PC-9 (cell line): ENCODE measurements around the gene MACROD2. TPM values are rescaled to one million over a fixed set of nuclear protein-coding genes. Genes with fewer than 3 reads are reported as not detected.

Experiments
- BruUV-seq: library from RNA; stranded (reverse); fragments of 400-500 nt; replicated peaks from 2 replicates; lab custom pipeline; 2021; lab: Mats Ljungman, UMichigan
- CTCF ChIA-PET: fragments of 300-600 bp; sonication (Branson Sonifier 250); formaldehyde crosslinking; loops from one replicate; lab custom pipeline; 2022; ENCODE audit warnings: antibody characterized with exemption; lab: Charles Lee
- POLR2A ChIA-PET: fragments of 300-600 bp; sonication (Branson Sonifier 250); formaldehyde crosslinking; loops from one replicate; lab custom pipeline; 2022; ENCODE audit warnings: antibody characterized with exemption; ENCODE audit not compliant: unreplicated experiment; lab: Charles Lee
- DNase-seq, 2 experiments: peaks; one replicate each; pipeline versions ENCODE4 v3.0.0 to v3.0.0-alpha.2; 2015 to 2022; ENCODE audit warnings: mixed read lengths in 1 of 2
- H2AFZ ChIP-seq: fragments of 200-600 bp; sonication (generic); 2 replicates; pipeline ENCODE4 v1.8.1; 2017; ENCODE audit warnings: antibody characterized with exemption
- H3F3A ChIP-seq: fragments of 200-600 bp; sonication (generic); 2 replicates; pipeline ENCODE4 v1.8.1; 2017; ENCODE audit warnings: antibody characterized with exemption, mild to moderate bottlenecking, low read depth; ENCODE audit not compliant: insufficient read depth
- H3K27ac ChIP-seq: fragments of 200-600 bp; sonication (generic); 2 replicates; pipeline ENCODE4 v1.6.1; 2016; ENCODE audit warnings: mixed run types
- H3K27me3 ChIP-seq: fragments of 200-600 bp; sonication (generic); 2 replicates; pipeline ENCODE4 v1.6.1; 2016; ENCODE audit warnings: low read depth, mixed run types; ENCODE audit not compliant: insufficient read depth
- H3K36me3 ChIP-seq: fragments of 200-600 bp; sonication (generic); 2 replicates; pipeline ENCODE4 v1.6.1; 2016; ENCODE audit warnings: low read depth, mixed run types
- H3K4me1 ChIP-seq: fragments of 200-600 bp; sonication (generic); replicated peaks from 2 replicates; pipeline ENCODE4 v1.6.1; 2016; ENCODE audit warnings: mixed run types; ENCODE audit not compliant: insufficient read depth
- H3K4me2 ChIP-seq: fragments of 200-600 bp; sonication (generic); 2 replicates; pipeline ENCODE4 v1.6.1; 2017; ENCODE audit warnings: mixed run types
- H3K4me3 ChIP-seq: fragments of 200-600 bp; sonication (generic); 2 replicates; pipeline ENCODE4 v1.6.1; 2016; ENCODE audit warnings: mixed run types
- H3K79me2 ChIP-seq: fragments of 200-600 bp; sonication (generic); 2 replicates; pipeline ENCODE4 v1.6.1; 2017; ENCODE audit warnings: low read depth, mixed run types
- H3K9me2 ChIP-seq: fragments of 200-600 bp; sonication (generic); 2 replicates; pipeline ENCODE4 v1.8.1; 2017; ENCODE audit warnings: mild to moderate bottlenecking; ENCODE audit not compliant: insufficient read depth
- H3K9me3 ChIP-seq: fragments of 200-600 bp; sonication (generic); 2 replicates; pipeline ENCODE4 v1.8.1; 2016; ENCODE audit warnings: low read depth; ENCODE audit not compliant: insufficient read depth
- H4K20me1 ChIP-seq: fragments of 200-600 bp; sonication (generic); 2 replicates; pipeline ENCODE4 v1.8.1; 2017; ENCODE audit not compliant: insufficient read depth
- EZH2 ChIP-seq: fragments of 200-600 bp; sonication (generic); IDR thresholded peaks from 2 replicates; pipeline ENCODE4 v1.8.0; 2017; ENCODE audit warnings: antibody characterized with exemption, low read depth
- intact Hi-C: fragments of 100-400 bp; cut with micrococcal nuclease; formaldehyde crosslinking; loops from one replicate; pipeline ENCODE4 v1.10.0; 2022; ENCODE audit not compliant: unreplicated experiment
- total RNA-seq: library from RNA; stranded (reverse); gene quantifications from 2 replicates; pipeline ENCODE4 v1.2.3, GENCODE V29; 2021
- TF ChIP-seq, protein P1 (sequence below): fragments of 200-600 bp; sonication (generic); conservative IDR thresholded peaks from 2 replicates; pipeline ENCODE4 v1.6.1; 2017; ENCODE audit warnings: mixed run types, antibody characterized with exemption, mild to moderate bottlenecking, moderate library complexity

The MACROD2 gene
- total RNA-seq, 1 experiment from 2014 or later = 11.4 TPM

DNA sequence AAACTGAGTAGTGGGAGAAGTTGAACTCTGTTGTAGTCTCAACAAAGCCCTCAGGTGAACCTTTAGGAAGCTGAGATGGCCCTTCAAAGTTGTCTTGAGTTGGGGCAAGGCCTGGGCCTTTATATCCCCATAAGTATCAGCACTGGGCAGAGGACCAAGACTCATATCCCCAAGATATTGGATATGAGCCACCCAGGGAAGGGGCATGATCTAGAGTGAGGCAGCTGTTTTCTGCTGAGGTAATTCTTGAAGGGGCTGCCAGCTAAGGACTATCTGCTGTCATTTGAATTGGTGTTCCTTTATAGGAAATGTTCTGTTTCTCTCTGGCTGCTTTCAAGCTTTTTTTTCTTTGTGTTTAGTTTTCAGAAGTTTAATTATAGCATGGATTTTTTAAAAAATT, 482.8 kb downstream of the MACROD2 start:
- no peaks in the 10 kb centered on the region for H3K27me3 ChIP-seq
- no peaks in the 10 kb centered on the region for H4K20me1 ChIP-seq
- H3K4me2 ChIP-seq = no peak overlapping the region
- no peaks in the 10 kb centered on the region for H3K79me2 ChIP-seq
- no peaks in the 10 kb centered on the region for H3K4me1 ChIP-seq
- no peak overlapping the region for H3K4me3 ChIP-seq
- H3K9me3 ChIP-seq = no peaks in the 10 kb centered on the region
- H3K36me3 ChIP-seq = no peaks in the 10 kb centered on the region
- ChIA-PET CTCF (no interaction called here), POLR2A (no interaction called here)
- TF ChIP-seq, protein P1, sequence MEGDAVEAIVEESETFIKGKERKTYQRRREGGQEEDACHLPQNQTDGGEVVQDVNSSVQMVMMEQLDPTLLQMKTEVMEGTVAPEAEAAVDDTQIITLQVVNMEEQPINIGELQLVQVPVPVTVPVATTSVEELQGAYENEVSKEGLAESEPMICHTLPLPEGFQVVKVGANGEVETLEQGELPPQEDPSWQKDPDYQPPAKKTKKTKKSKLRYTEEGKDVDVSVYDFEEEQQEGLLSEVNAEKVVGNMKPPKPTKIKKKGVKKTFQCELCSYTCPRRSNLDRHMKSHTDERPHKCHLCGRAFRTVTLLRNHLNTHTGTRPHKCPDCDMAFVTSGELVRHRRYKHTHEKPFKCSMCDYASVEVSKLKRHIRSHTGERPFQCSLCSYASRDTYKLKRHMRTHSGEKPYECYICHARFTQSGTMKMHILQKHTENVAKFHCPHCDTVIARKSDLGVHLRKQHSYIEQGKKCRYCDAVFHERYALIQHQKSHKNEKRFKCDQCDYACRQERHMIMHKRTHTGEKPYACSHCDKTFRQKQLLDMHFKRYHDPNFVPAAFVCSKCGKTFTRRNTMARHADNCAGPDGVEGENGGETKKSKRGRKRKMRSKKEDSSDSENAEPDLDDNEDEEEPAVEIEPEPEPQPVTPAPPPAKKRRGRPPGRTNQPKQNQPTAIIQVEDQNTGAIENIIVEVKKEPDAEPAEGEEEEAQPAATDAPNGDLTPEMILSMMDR = no peak
- TF ChIP-seq EZH2 = no peak
- DNase-seq = no peak
- no TSS peak for BruUV-seq
- H3K27ac ChIP-seq = no peak overlapping the region
- no peaks in the 10 kb centered on the region for H3K9me2 ChIP-seq
- no peaks in the 10 kb centered on the region for H3F3A ChIP-seq
- H2AFZ ChIP-seq = no peak overlapping the region
- intact Hi-C loops = no loop called here

DNA sequence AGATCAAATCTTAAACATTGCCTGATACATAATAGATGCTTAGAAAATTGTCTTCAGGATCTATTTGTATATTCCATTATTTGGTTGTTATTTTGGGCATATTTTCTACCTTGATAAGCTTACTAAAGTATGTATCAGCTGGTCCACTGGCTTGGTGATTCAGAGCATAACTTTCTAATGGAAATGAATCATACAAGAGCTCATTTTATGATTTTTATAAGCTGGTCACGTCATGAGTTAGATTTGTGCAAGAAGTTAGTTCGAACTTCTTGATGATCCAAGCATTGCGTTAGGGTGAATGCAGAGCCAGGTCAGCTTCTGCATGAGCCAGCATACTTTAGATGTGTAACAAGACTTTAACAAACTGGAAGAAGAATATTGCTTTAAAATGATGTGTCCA, 486.5 kb downstream of the MACROD2 start:
- intact Hi-C loops = no loop called here
- Histone ChIP-seq H3K4me1 (no peaks in the 10 kb centered on the region), H3F3A (no peaks in the 10 kb centered on the region), H3K9me3 (no peaks in the 10 kb centered on the region), H3K27ac (no peak overlapping the region), H3K36me3 (no peaks in the 10 kb centered on the region), H3K4me3 (no peak overlapping the region), H2AFZ (no peak overlapping the region), H3K4me2 (no peak overlapping the region), H3K79me2 (no peaks in the 10 kb centered on the region), H3K27me3 (no peaks in the 10 kb centered on the region), H4K20me1 (no peaks in the 10 kb centered on the region), H3K9me2 (no peaks in the 10 kb centered on the region)
- no TSS peak for BruUV-seq
- no peak for DNase-seq
- ChIA-PET CTCF (no interaction called here), POLR2A (no interaction called here)
- TF ChIP-seq, protein P1 = no peak
- TF ChIP-seq EZH2 = no peak

DNA sequence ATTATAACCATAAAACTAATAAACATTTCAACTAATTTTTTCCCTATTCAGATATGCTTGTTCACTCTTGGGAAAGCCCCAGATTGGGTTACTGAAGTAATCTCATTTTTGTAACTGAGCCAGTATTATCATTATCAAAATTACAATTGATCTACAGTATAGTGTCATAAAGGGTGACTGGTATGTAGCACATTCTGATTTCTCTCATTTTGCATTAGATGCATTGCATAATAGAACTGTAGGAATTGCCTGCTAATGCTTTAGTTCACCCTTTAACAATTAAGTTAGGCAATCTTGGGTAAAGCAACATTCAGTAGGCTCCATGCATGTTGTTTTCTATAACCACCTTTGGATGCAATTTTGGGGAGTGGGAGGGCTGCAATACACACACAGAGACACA, 492.9 kb downstream of the MACROD2 start:
- no peaks in the 10 kb centered on the region for H3K9me3 ChIP-seq
- H3K4me1 ChIP-seq = no peaks in the 10 kb centered on the region
- BruUV-seq = no TSS peak
- no peaks in the 10 kb centered on the region for H3K36me3 ChIP-seq
- no peak for DNase-seq
- ChIA-PET POLR2A (no interaction called here), CTCF (no interaction called here)
- H3K27me3 ChIP-seq = no peaks in the 10 kb centered on the region
- H3K4me3 ChIP-seq = no peak overlapping the region
- no peaks in the 10 kb centered on the region for H4K20me1 ChIP-seq
- no peaks in the 10 kb centered on the region for H3K9me2 ChIP-seq
- H3K4me2 ChIP-seq = no peak overlapping the region
- H3F3A ChIP-seq = no peaks in the 10 kb centered on the region
- TF ChIP-seq EZH2 = no peak
- TF ChIP-seq, protein P1 = no peak
- H2AFZ ChIP-seq = no peak overlapping the region
- H3K79me2 ChIP-seq = no peaks in the 10 kb centered on the region
- no peak overlapping the region for H3K27ac ChIP-seq
- intact Hi-C loops = no loop called here
